H1 (cell line): ENCODE measurements around the gene GHRHR. TPM values are rescaled to one million over a fixed set of nuclear protein-coding genes. Genes with fewer than 3 reads are reported as not detected.

Experiments used
- CTCF ChIA-PET: fragments of 300-600 bp; sonication (Branson Sonifier 250); formaldehyde crosslinking; loops from one replicate; lab custom pipeline; 2021; ENCODE audit not compliant: partially characterized antibody; lab: Charles Lee
- POLR2A ChIA-PET: fragments of 300-600 bp; sonication (Branson Sonifier 250); formaldehyde crosslinking; loops from one replicate; lab custom pipeline; 2021; ENCODE audit warnings: inconsistent platforms; ENCODE audit not compliant: partially characterized antibody; lab: Charles Lee
- DNase-seq, 2 experiments: peaks; one replicate each; pipeline versions ENCODE4 v3.0.0 to v3.0.0-alpha.2; 2010 to 2022; ENCODE audit warnings: low spot score in 2 of 2, low read depth in 1 of 2, mixed read lengths in 1 of 2
- FAIRE-seq: peaks from 2 replicates; lab custom pipeline; 2011; peaks lifted over from hg19 to GRCh38; lab: Jason Lieb, UNC
- H2AFZ ChIP-seq: 2 replicates; pipeline ENCODE4 v1.8.1; 2012; ENCODE audit warnings: low read length, inconsistent platforms
- H2AK5ac ChIP-seq: 2 replicates; pipeline ENCODE4 v1.6.1; 2013; ENCODE audit warnings: low read depth, low read length
- H2BK120ac ChIP-seq: replicated peaks from 2 replicates; pipeline ENCODE3; 2013; ENCODE audit warnings: low read depth, low read length, inconsistent platforms
- H2BK12ac ChIP-seq: 2 replicates; pipeline ENCODE4 v1.6.1; 2013; ENCODE audit warnings: low read depth, low read length
- H2BK15ac ChIP-seq: 2 replicates; pipeline ENCODE4 v1.6.1; 2013; ENCODE audit warnings: low read length
- H2BK20ac ChIP-seq: 2 replicates; pipeline ENCODE4 v1.6.1; 2013; ENCODE audit warnings: low read length
- H2BK5ac ChIP-seq: 2 replicates; pipeline ENCODE4 v1.6.1; 2013; ENCODE audit warnings: low read depth, low read length
- H3K14ac ChIP-seq: 2 replicates; pipeline ENCODE4 v1.6.1; 2013; ENCODE audit warnings: inconsistent platforms; ENCODE audit not compliant: insufficient read length
- H3K18ac ChIP-seq: 2 replicates; pipeline ENCODE4 v1.6.1; 2013; ENCODE audit warnings: low read length; ENCODE audit errors: extremely low read depth
- H3K23ac ChIP-seq: 2 replicates; pipeline ENCODE4 v1.6.1; 2013; ENCODE audit warnings: inconsistent platforms; ENCODE audit not compliant: insufficient read length
- H3K23me2 ChIP-seq: 2 replicates; pipeline ENCODE4 v1.6.1; 2013; ENCODE audit warnings: low read depth, low read length
- H3K27ac ChIP-seq: 2 replicates; pipeline ENCODE4 v1.6.1; 2011; ENCODE audit warnings: low read depth, low read length, inconsistent platforms
- H3K27me3 ChIP-seq, 4 experiments: replicated peaks in 1 of 4; 1 replicate in 1 of 4; 2 replicates in 3 of 4; pipeline versions ENCODE4 v1.6.1 to v1.8.1; 2011 to 2013; ENCODE audit warnings: low read length in 3 of 4, mild to moderate bottlenecking in 3 of 4, inconsistent platforms in 2 of 4, mixed read lengths in 2 of 4, moderate library complexity in 1 of 4; ENCODE audit not compliant: control insufficient read depth in 3 of 4, insufficient read depth in 3 of 4; ENCODE audit errors: extremely low read depth in 1 of 4
- H3K36me3 ChIP-seq, 4 experiments: 2 replicates each; pipeline versions ENCODE4 v1.6.1 to v1.8.1; 2011 to 2013; ENCODE audit warnings: mild to moderate bottlenecking in 4 of 4, low read length in 3 of 4, moderate library complexity in 2 of 4, control low read depth in 1 of 4, inconsistent platforms in 1 of 4; ENCODE audit not compliant: insufficient read depth in 4 of 4, control insufficient read depth in 2 of 4
- H3K4ac ChIP-seq: replicated peaks from 2 replicates; pipeline ENCODE3; 2013; ENCODE audit warnings: low read length, low read depth, mixed read lengths, inconsistent platforms; ENCODE audit not compliant: insufficient read length
- H3K4me1 ChIP-seq, 4 experiments: replicated peaks in 1 of 4; 1 replicate in 1 of 4; 2 replicates in 3 of 4; pipeline versions ENCODE4 v1.6.1 to v1.8.1; 2011 to 2013; ENCODE audit warnings: low read length in 3 of 4, inconsistent platforms in 2 of 4, mixed read lengths in 1 of 4; ENCODE audit not compliant: insufficient read depth in 4 of 4, control insufficient read depth in 3 of 4
- H3K4me2 ChIP-seq, 2 experiments: 2 replicates each; pipeline versions ENCODE4 v1.6.1 to v1.8.1; 2011 to 2013; ENCODE audit warnings: low read depth in 2 of 2, low read length in 2 of 2, control low read depth in 1 of 2, inconsistent platforms in 1 of 2, mild to moderate bottlenecking in 1 of 2; ENCODE audit not compliant: insufficient read depth in 1 of 2
- H3K4me3 ChIP-seq, 4 experiments: fragments of 200-600, 300-600 bp in 1 of 4; sonication (generic), shearing (Covaris generic), sonication (Bioruptor Twin) in 1 of 4; 2 replicates each; pipeline versions ENCODE4 v1.5.1 to v1.8.1; 2011 to 2016; ENCODE audit warnings: low read length in 4 of 4, low read depth in 3 of 4, control low read depth in 2 of 4, inconsistent platforms in 2 of 4, mild to moderate bottlenecking in 2 of 4, mixed read lengths in 1 of 4, moderate library complexity in 1 of 4; ENCODE audit not compliant: insufficient read depth in 2 of 4; ENCODE audit errors: extremely low read depth in 1 of 4
- H3K56ac ChIP-seq: replicated peaks from 2 replicates; pipeline ENCODE3; 2013; ENCODE audit warnings: low read depth, mild to moderate bottlenecking, mixed read lengths, low read length, inconsistent platforms; ENCODE audit not compliant: insufficient read length
- H3K79me1 ChIP-seq: 2 replicates; pipeline ENCODE4 v1.6.1; 2013; ENCODE audit warnings: low read depth, low read length, control low read depth
- H3K79me2 ChIP-seq, 2 experiments: 2 replicates each; pipeline versions ENCODE4 v1.6.1 to v1.8.1; 2012 to 2013; ENCODE audit warnings: low read length in 2 of 2, mild to moderate bottlenecking in 2 of 2, inconsistent platforms in 1 of 2; ENCODE audit not compliant: insufficient read depth in 2 of 2, control insufficient read depth in 1 of 2
- H3K9ac ChIP-seq, 4 experiments: replicated peaks in 1 of 4; 1 replicate in 1 of 4; 2 replicates in 3 of 4; pipeline versions ENCODE4 v1.6.1 to v1.8.1; 2011 to 2013; ENCODE audit warnings: low read depth in 3 of 4, low read length in 3 of 4, control low read depth in 2 of 4, mild to moderate bottlenecking in 2 of 4, moderate library complexity in 2 of 4, inconsistent platforms in 1 of 4; ENCODE audit errors: extremely low read depth in 1 of 4
- H3K9me3 ChIP-seq, 2 experiments: 2 replicates each; pipeline versions ENCODE4 v1.6.1 to v1.8.1; 2012 to 2013; ENCODE audit warnings: mild to moderate bottlenecking in 2 of 2, moderate library complexity in 2 of 2, control low read depth in 1 of 2, inconsistent platforms in 1 of 2, low read depth in 1 of 2, low read length in 1 of 2, mixed read lengths in 1 of 2; ENCODE audit not compliant: insufficient read depth in 2 of 2
- H4K20me1 ChIP-seq, 2 experiments: replicated peaks in 1 of 2; 2 replicates each; pipeline versions ENCODE3 to v1.8.1; 2011 to 2013; ENCODE audit warnings: inconsistent platforms in 2 of 2, low read length in 2 of 2, mild to moderate bottlenecking in 1 of 2; ENCODE audit not compliant: insufficient read depth in 2 of 2, control insufficient read depth in 1 of 2
- H4K5ac ChIP-seq: 2 replicates; pipeline ENCODE4 v1.6.1; 2013; ENCODE audit warnings: low read length, low read depth, mixed read lengths, inconsistent platforms; ENCODE audit not compliant: insufficient read length
- H4K8ac ChIP-seq: 2 replicates; pipeline ENCODE4 v1.8.0; 2013; ENCODE audit warnings: mild to moderate bottlenecking, moderate library complexity, low read length, inconsistent platforms; ENCODE audit not compliant: insufficient read depth; ENCODE audit errors: extremely low read depth
- H4K91ac ChIP-seq: replicated peaks from 2 replicates; pipeline ENCODE3; 2013; ENCODE audit warnings: low read length, mixed read lengths, inconsistent platforms; ENCODE audit not compliant: insufficient read length
- RXRA ChIP-seq: IDR thresholded peaks from 2 replicates; pipeline ENCODE4 v1.6.1; 2011; ENCODE audit warnings: low read depth, mild to moderate bottlenecking, low read length, moderate library complexity; ENCODE audit not compliant: insufficient read depth
- TEAD4 ChIP-seq: IDR thresholded peaks from 2 replicates; pipeline ENCODE4 v1.6.1; 2012; ENCODE audit warnings: low read depth, low read length, inconsistent platforms, mixed read lengths
- WGBS, 2 experiments: shearing (Covaris generic) in 1 of 2; methylation state at CpG; one replicate each; pipeline versions ENCODE4 v1.1.6 to v1.1.7; 2013 to 2015; ENCODE audit warnings: low lambda C conversion rate in 2 of 2, mixed read lengths in 2 of 2, inconsistent platforms in 1 of 2, low coverage in 1 of 2, missing lambda C conversion rate in 1 of 2; ENCODE audit not compliant: insufficient replicate concordance in 2 of 2, insufficient coverage in 1 of 2, insufficient read length in 1 of 2; ENCODE audit errors: extremely low coverage in 1 of 2, missing lambda C conversion rate in 1 of 2; 5-methylcytosine and 5-hydroxymethylcytosine counted together
- polyA plus RNA-seq, 7 experiments: library from polyadenylated mRNA; depleted of rRNA in 3 of 7; stranded (reverse) in 5 of 7; unstranded in 2 of 7; fragments of >200 nt in 5 of 7; fragments of 200-250 nt in 2 of 7; gene quantifications; 1 replicate in 5 of 7; 2 replicates in 1 of 7; 4 replicates in 1 of 7; pipeline versions ENCODE4 v1.2.1 to v1.2.3, GENCODE V29; 2011 to 2013; ENCODE audit warnings: missing spikeins in 2 of 7, mixed read lengths in 2 of 7
- total RNA-seq: library from RNA; stranded (reverse); fragmentation: NEBNext Ultra II Directional; extraction: Animal tissue kit (Norgen Biotek cat#: 25700); gene quantifications from 2 replicates; pipeline ENCODE4 v1.2.1, GENCODE V29; 2021

Gene GHRHR
- total and polyA plus RNA-seq, 2 of the 8 experiments (the other 6 are each of a cell fraction or from before 2014, with no cell fraction given), result 0.60 to 6.5 TPM

DNA sequence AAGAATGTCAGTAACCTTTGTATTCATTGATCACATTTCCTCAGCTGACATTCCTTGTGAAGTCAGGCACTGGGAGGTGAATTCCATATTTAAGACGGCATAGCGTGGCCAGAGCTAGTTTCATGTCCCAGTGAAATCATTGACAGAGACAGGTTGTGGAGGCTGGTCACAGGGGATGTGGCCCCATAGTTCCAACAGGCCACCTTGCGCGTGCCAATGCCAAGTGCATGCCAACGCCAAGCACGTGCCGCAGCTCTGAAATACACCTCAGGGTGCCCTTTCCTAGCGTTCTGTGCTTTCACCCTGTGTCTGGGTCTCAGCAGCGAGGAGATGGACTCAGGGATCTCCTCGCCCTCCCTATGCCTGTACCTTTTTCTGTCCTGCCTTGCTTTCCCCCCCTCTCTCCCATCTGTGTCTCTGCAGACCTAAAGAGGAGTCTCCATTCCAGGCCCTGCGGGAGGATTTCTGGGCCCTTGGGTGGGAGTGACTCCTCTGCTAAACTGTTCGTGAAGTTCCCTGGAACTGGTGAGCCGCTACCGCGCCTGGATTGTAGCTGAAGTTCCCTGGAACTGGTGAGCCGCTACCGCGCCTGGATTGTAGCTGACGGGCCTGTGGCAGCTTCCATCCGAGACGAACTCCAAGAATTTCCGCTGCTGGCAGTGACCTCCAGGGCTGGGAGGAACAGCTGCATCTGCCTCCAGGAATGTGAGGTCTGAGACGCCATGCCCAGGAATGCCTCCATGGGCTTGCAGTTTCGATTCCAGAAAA, 32.4 kb upstream of the GHRHR start:
- Histone ChIP-seq H3K23me2 (no peaks in the 10 kb centered on the region; the same call in 1 of the 2 replicates), H3K4me2 (no peak overlapping the region), H2BK5ac (no peak overlapping the region), H3K4ac (no peak overlapping the region), H2BK120ac (no peak overlapping the region), H4K20me1 (no peaks in the 10 kb centered on the region), H3K79me1 (no peaks in the 10 kb centered on the region), H2AK5ac (no peak overlapping the region), H4K91ac (no peak overlapping the region), H4K8ac (no peak overlapping the region), H4K5ac (no peak overlapping the region), H2AFZ (no peak overlapping the region), H2BK20ac (no peak overlapping the region; the same call in 1 of the 2 replicates), H3K4me1 (peaks cover 0 to 9% (median 6%) of the 10 kb centered on the region in 4 experiments; a peak in 6 of 7 replicates), H3K79me2 (no peaks in the 10 kb centered on the region), H3K18ac (no peak overlapping the region), H3K23ac (no peak overlapping the region), H3K4me3 (no peak overlapping the region), H3K9me3 (no peaks in the 10 kb centered on the region), H2BK15ac (no peak overlapping the region), H3K36me3 (no peaks in the 10 kb centered on the region), H3K9ac (no peak overlapping the region), H3K14ac (no peak overlapping the region), H3K27me3 (0 out of 7 replicates have a peak, but pooled peaks cover 0 to 8% (median 0%) of the 10 kb centered on the region in 4 experiments), H3K27ac (no peak overlapping the region), H2BK12ac (peak overlapping the region; percentile 80; the same call in 1 of the 2 replicates), H3K56ac (no peak overlapping the region)
- 91% methylated on average over 23 of the region's 24 CpGs; no CpG with 5 or more reads in 1 of the 2 experiments for WGBS, 2 experiments
- DNase-seq (peak in 1 of 2 experiments; percentile 37), FAIRE-seq (no peak)
- CTCF ChIA-PET, result interaction anchor here (0.8 to 12.0 kb wide), 10 partner anchors 13 to 191 kb away, joined by 3 to 309 read pairs (median 4); partner anchors contain the start of genes AQP1 and GHRHR
- POLR2A ChIA-PET, result no interaction called here
- TF ChIP-seq RXRA (no peak), TEAD4 (peak; percentile 54; the same call in 1 of the 2 replicates)
